GM23338 (cell line): ENCODE data around the gene HCN3. TPM values are rescaled to one million over a fixed set of nuclear protein-coding genes. Genes with fewer than 3 reads are reported as not detected.

Source experiments
- ATAC-seq: fragments of 200-7000 bp; cut with Tn5 transposase; 3 replicates; pipeline ENCODE4 v1.9.1; 2020
- DNase-seq: peaks from one replicate; pipeline ENCODE4 v3.0.0-alpha.2; 2015; ENCODE audit warnings: low spot score
- H2AFZ ChIP-seq: fragments of 200-600 bp; sonication (generic); 2 replicates; pipeline ENCODE4 v1.8.0; 2016; ENCODE audit warnings: antibody characterized with exemption, mild to moderate bottlenecking, moderate library complexity
- H3F3A ChIP-seq: fragments of 200-600 bp; sonication (generic); replicated peaks from 2 replicates; pipeline ENCODE4 v1.8.0; 2017; ENCODE audit warnings: antibody characterized with exemption, mixed run types, low read depth
- H3K27ac ChIP-seq: fragments of 200-600 bp; sonication (generic); 2 replicates; pipeline ENCODE4 v1.6.1; 2016; ENCODE audit warnings: low read depth
- H3K27me3 ChIP-seq: fragments of 200-600 bp; sonication (generic); 2 replicates; pipeline ENCODE4 v1.8.0; 2016; ENCODE audit warnings: mild to moderate bottlenecking, mixed run types, moderate library complexity; ENCODE audit not compliant: insufficient read depth
- H3K36me3 ChIP-seq: fragments of 200-600 bp; sonication (generic); 2 replicates; pipeline ENCODE4 v1.8.0; 2016; ENCODE audit warnings: mild to moderate bottlenecking; ENCODE audit not compliant: insufficient read depth
- H3K4me1 ChIP-seq: fragments of 200-600 bp; sonication (generic); 2 replicates; pipeline ENCODE4 v1.8.0; 2016; ENCODE audit warnings: mild to moderate bottlenecking, moderate library complexity; ENCODE audit not compliant: insufficient read depth
- H3K4me2 ChIP-seq: fragments of 200-600 bp; sonication (generic); 2 replicates; pipeline ENCODE4 v1.7.1; 2017; ENCODE audit warnings: mixed run types
- H3K4me3 ChIP-seq: fragments of 200-600 bp; sonication (generic); 2 replicates; pipeline ENCODE4 v1.6.1; 2016; ENCODE audit warnings: mixed run types
- H3K79me2 ChIP-seq: fragments of 200-600 bp; sonication (generic); replicated peaks from 2 replicates; pipeline ENCODE4 v1.8.0; 2017; ENCODE audit warnings: mild to moderate bottlenecking; ENCODE audit not compliant: insufficient read depth
- H3K9me2 ChIP-seq: fragments of 200-600 bp; sonication (generic); 2 replicates; pipeline ENCODE4 v1.8.0; 2017; ENCODE audit not compliant: insufficient read depth
- H4K20me1 ChIP-seq: fragments of 200-600 bp; sonication (generic); replicated peaks from 2 replicates; pipeline ENCODE4 v1.8.0; 2017; ENCODE audit warnings: mild to moderate bottlenecking; ENCODE audit not compliant: insufficient read depth
- H3K27ac Mint-ChIP-seq: 2 replicates; pipeline ENCODE4 v1.8.0; 2020; ENCODE audit warnings: inconsistent platforms, mild to moderate bottlenecking, moderate library complexity, mixed read lengths
- H3K27me3 Mint-ChIP-seq: 3 replicates; pipeline ENCODE4 v1.8.0; 2022; ENCODE audit warnings: low read depth, mild to moderate bottlenecking, moderate library complexity, mixed read lengths, inconsistent platforms; ENCODE audit not compliant: insufficient read depth, poor library complexity
- H3K36me3 Mint-ChIP-seq: 3 replicates; pipeline ENCODE4 v1.8.0; 2021; ENCODE audit warnings: low read depth, mild to moderate bottlenecking, inconsistent platforms, moderate library complexity, mixed read lengths
- H3K4me1 Mint-ChIP-seq: 3 replicates; pipeline ENCODE4 v1.8.0; 2020; ENCODE audit warnings: mild to moderate bottlenecking, inconsistent platforms, mixed read lengths
- H3K4me3 Mint-ChIP-seq: 3 replicates; pipeline ENCODE4 v1.8.0; 2021; ENCODE audit warnings: moderate library complexity, mild to moderate bottlenecking, inconsistent platforms, mixed read lengths
- H3K9me3 Mint-ChIP-seq: 3 replicates; pipeline ENCODE4 v1.8.0; 2020; ENCODE audit warnings: moderate library complexity, mild to moderate bottlenecking, inconsistent platforms, mixed read lengths
- CREB1 ChIP-seq: fragments of 250-450 bp; sonication (Bioruptor Pico); IDR thresholded peaks from 2 replicates; pipeline ENCODE4 v1.5.0; 2020; ENCODE audit warnings: low read depth, mild to moderate bottlenecking, moderate library complexity
- CTCF ChIP-seq, 2 experiments: fragments of 200-600 bp in 1 of 2; sonication (generic) in 1 of 2; conservative IDR thresholded peaks; 2 replicates each; pipeline versions ENCODE4 v1.5.1 to v1.6.1; 2016 to 2017; ENCODE audit warnings: antibody characterized with exemption in 2 of 2, low read depth in 2 of 2, mild to moderate bottlenecking in 2 of 2, moderate library complexity in 1 of 2
- ETS1 ChIP-seq: IDR thresholded peaks from 2 replicates; pipeline ENCODE4 v1.6.1; 2016; ENCODE audit warnings: antibody characterized with exemption
- EZH2 ChIP-seq: fragments of 200-600 bp; sonication (generic); IDR thresholded peaks from one replicate; pipeline ENCODE4 v1.8.0; 2017; ENCODE audit warnings: antibody characterized with exemption, mild to moderate bottlenecking, low read depth; ENCODE audit not compliant: unreplicated experiment
- EZH2phosphoT487 ChIP-seq: fragments of 200-600 bp; sonication (generic); IDR thresholded peaks from one replicate; pipeline ENCODE4 v1.8.1; 2018; ENCODE audit warnings: antibody characterized with exemption; ENCODE audit not compliant: unreplicated experiment
- NANOG ChIP-seq: IDR thresholded peaks from 2 replicates; pipeline ENCODE4 v1.6.1; 2016; ENCODE audit warnings: antibody characterized with exemption, borderline replicate concordance
- POLR2AphosphoS5 ChIP-seq: IDR thresholded peaks from 2 replicates; pipeline ENCODE4 v1.6.1; 2016; ENCODE audit warnings: antibody characterized with exemption, low read depth
- REST ChIP-seq: IDR thresholded peaks from one replicate; pipeline ENCODE4 v1.6.1; 2018; ENCODE audit warnings: antibody characterized with exemption; ENCODE audit not compliant: unreplicated experiment
- STAT1 ChIP-seq: IDR thresholded peaks from one replicate; pipeline ENCODE4 v1.6.1; 2016; ENCODE audit warnings: antibody characterized with exemption; ENCODE audit not compliant: unreplicated experiment
- ZNF114 ChIP-seq: fragments of 250-450 bp; sonication (Bioruptor Pico); IDR thresholded peaks from 2 replicates; pipeline ENCODE4 v1.5.0; 2020; ENCODE audit warnings: mild to moderate bottlenecking, moderate library complexity
- ZNF331 ChIP-seq: fragments of 250-450 bp; sonication (Bioruptor Pico); IDR thresholded peaks from 2 replicates; pipeline ENCODE4 v1.5.0; 2020; ENCODE audit warnings: low read depth, mild to moderate bottlenecking, moderate library complexity
- ZNF462 ChIP-seq: fragments of 250-450 bp; sonication (Bioruptor Pico); IDR thresholded peaks from 2 replicates; pipeline ENCODE4 v1.5.0; 2020; ENCODE audit warnings: mild to moderate bottlenecking, moderate library complexity
- polyA plus RNA-seq: library from polyadenylated mRNA; unstranded; fragments of >200 nt; fragmentation: Nextera tagmentation; extraction: Ambion mirVana; gene quantifications from 2 replicates; pipeline ENCODE4 v1.2.1, GENCODE V29; 2016
- total RNA-seq: library from RNA; depleted of rRNA; stranded (reverse); fragments of >200 nt; shearing (Covaris generic); gene quantifications from 2 replicates; pipeline ENCODE4 v1.2.3, GENCODE V29; 2014

HCN3 gene
- total and polyA plus RNA-seq, 2 experiments from 2014 or later, result 3.4 to 4.9 TPM

GRCh38 chr1:155279268-155279667 is 2.0 kb downstream of the HCN3 start:
- Histone ChIP-seq H4K20me1 (no peaks in the 10 kb centered on the region), H3K9me2 (no peaks in the 10 kb centered on the region), H3K27me3 (no peaks in the 10 kb centered on the region), H3K4me2 (peak overlapping the region; percentile 61), H2AFZ (no peak overlapping the region), H3K4me1 (peaks cover 24% of the 10 kb centered on the region), H3K36me3 (no peaks in the 10 kb centered on the region), H3K4me3 (no peak overlapping the region), H3K27ac (0 out of 2 replicates have a peak overlapping the region, but pooled peaks have one; percentile 17), H3F3A (peaks cover 13% of the 10 kb centered on the region), H3K79me2 (no peaks in the 10 kb centered on the region)
- DNase-seq, result no peak
- Mint-ChIP-seq H3K27me3 (peaks cover 13% of the 10 kb centered on the region), H3K9me3 (peaks cover 4% of the 10 kb centered on the region; the same call in 1 of the 3 replicates), H3K36me3 (peaks cover 3% of the 10 kb centered on the region; the same call in 2 of the 3 replicates), H3K27ac (no peak overlapping the region), H3K4me1 (peaks cover 24% of the 10 kb centered on the region), H3K4me3 (peak overlapping the region; percentile 23; the same call in 1 of the 3 replicates)
- no peak for TF ChIP-seq CREB1
- no peak for TF ChIP-seq REST
- TF ChIP-seq CTCF (conservative IDR thresholded peaks at IDR 0.05; ENCODE audit: low read depth in 2 of 2), result no peak
- TF ChIP-seq ZNF331, result no peak
- no peak for TF ChIP-seq ETS1
- no peak for TF ChIP-seq STAT1
- TF ChIP-seq POLR2AphosphoS5, result no peak
- no peak for TF ChIP-seq EZH2
- no peak for TF ChIP-seq NANOG
- TF ChIP-seq ZNF462 (CRISPR knock-in tag), result no peak
- no peak for TF ChIP-seq EZH2phosphoT487
- TF ChIP-seq ZNF114, result no peak
- no peak for ATAC-seq
